Activated T-helper 2 cell treated with anti-CD3 and anti-CD28 coated beads, Interferon-gamma antibody, Interleukin-2, Interleukin-4, amounts not matched to agents 10 μg/mL and 5 μg/mL and 100 μg/mL, durations not matched to agents 14 hours and 24 hours and 36 hours (primary cell): ENCODE results near the gene DENND1B. TPM values are rescaled to one million over a fixed set of nuclear protein-coding genes. Genes with fewer than 3 reads are reported as not detected.

ENCODE experiments used
- DNase-seq: peaks from one replicate; pipeline ENCODE4 v3.0.0; 2021; ENCODE audit warnings: low spot score
- H3K27ac Mint-ChIP-seq: one replicate; pipeline ENCODE4 v1.8.0; 2021; ENCODE audit warnings: mixed read lengths
- H3K27me3 Mint-ChIP-seq: one replicate; pipeline ENCODE4 v1.8.0; 2021; ENCODE audit warnings: low read depth, mixed read lengths
- H3K36me3 Mint-ChIP-seq: one replicate; pipeline ENCODE4 v1.8.0; 2021; ENCODE audit warnings: low read depth, mixed read lengths
- H3K4me1 Mint-ChIP-seq: one replicate; pipeline ENCODE4 v1.8.0; 2021; ENCODE audit warnings: low read depth, mixed read lengths
- H3K4me3 Mint-ChIP-seq: one replicate; pipeline ENCODE4 v1.8.0; 2021; ENCODE audit warnings: low read depth, mild to moderate bottlenecking, moderate library complexity, mixed read lengths
- H3K9me3 Mint-ChIP-seq: one replicate; pipeline ENCODE4 v1.8.0; 2021; ENCODE audit warnings: mixed read lengths
- intact Hi-C: fragments of 100-400 bp; cut with micrococcal nuclease; formaldehyde crosslinking; loops from one replicate; pipeline ENCODE4 v1.15.1; 2023
- total RNA-seq: library from RNA; stranded (reverse); gene quantifications from 2 replicates; pipeline ENCODE4 v1.2.3, GENCODE V29; 2022

Gene DENND1B
- total RNA-seq, 1 donor from 2014 or later = 18.2 TPM

- Mint-ChIP-seq H3K27ac (no peak overlapping the region), H3K27me3 (no peaks in the 10 kb centered on the region), H3K9me3 (no peaks in the 10 kb centered on the region), H3K36me3 (peaks cover 24% of the 10 kb centered on the region), H3K4me3 (no peak overlapping the region), H3K4me1 (peaks cover 6% of the 10 kb centered on the region)
- no peak for DNase-seq
- intact Hi-C loops = no loop called here
These were observed 154.5 kb downstream of the DENND1B start for GRCh38 chr1:197620714-197621163.

- intact Hi-C loops = loop anchor here (5.0 kb wide), 2 partner anchors 298 to 848 kb away; partner anchors contain the start of gene LHX9
- no peak for DNase-seq
- Mint-ChIP-seq H3K36me3 (peaks cover 14% of the 10 kb centered on the region), H3K4me1 (peaks cover 4% of the 10 kb centered on the region), H3K4me3 (no peak overlapping the region), H3K9me3 (no peaks in the 10 kb centered on the region), H3K27ac (no peak overlapping the region), H3K27me3 (no peaks in the 10 kb centered on the region)
These were observed 156.2 kb downstream of the DENND1B start for GRCh38 chr1:197619008-197619640.

GRCh38 chr1:197618061-197618460, 157.2 kb downstream of the DENND1B start:
- no peak overlapping the region for H3K27ac Mint-ChIP-seq
- no peaks in the 10 kb centered on the region for H3K27me3 Mint-ChIP-seq
- peaks cover 12% of the 10 kb centered on the region for H3K36me3 Mint-ChIP-seq
- H3K4me3 Mint-ChIP-seq = no peak overlapping the region
- H3K4me1 Mint-ChIP-seq = peaks cover 4% of the 10 kb centered on the region
- no peaks in the 10 kb centered on the region for H3K9me3 Mint-ChIP-seq
- no peak for DNase-seq
- intact Hi-C loops = loop anchor here (5.0 kb wide), 2 partner anchors 299 to 849 kb away; partner anchors contain the start of gene LHX9

DNA sequence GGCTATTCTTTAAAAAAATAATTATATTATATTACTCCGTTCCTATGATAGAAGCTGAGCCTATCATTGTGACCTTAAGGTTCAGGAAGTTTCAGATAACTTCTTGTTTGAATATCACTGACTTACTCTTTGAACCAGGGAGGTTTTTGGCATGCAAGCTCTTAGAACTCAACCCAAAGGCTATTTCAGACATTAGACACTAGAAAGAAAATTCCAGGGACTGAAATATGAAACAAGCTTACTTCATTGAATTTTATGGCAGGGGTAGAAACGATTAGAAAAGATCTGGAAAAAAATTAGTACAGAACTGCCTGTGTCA, 159.6 kb downstream of the DENND1B start:
- H3K27me3 Mint-ChIP-seq = no peaks in the 10 kb centered on the region
- H3K27ac Mint-ChIP-seq = no peak overlapping the region
- intact Hi-C loops = loop anchor here (1.0 to 5.0 kb wide), 3 partner anchors 254 to 852 kb away; partner anchors contain the start of gene LHX9
- DNase-seq = no peak
- no peaks in the 10 kb centered on the region for H3K9me3 Mint-ChIP-seq
- peaks cover 12% of the 10 kb centered on the region for H3K36me3 Mint-ChIP-seq
- no peak overlapping the region for H3K4me3 Mint-ChIP-seq
- no peaks in the 10 kb centered on the region for H3K4me1 Mint-ChIP-seq

GRCh38 chr1:197614916-197615692, 160.2 kb downstream of the DENND1B start:
- H3K36me3 Mint-ChIP-seq = peaks cover 12% of the 10 kb centered on the region
- no peak for DNase-seq
- no peak overlapping the region for H3K4me3 Mint-ChIP-seq
- H3K4me1 Mint-ChIP-seq = no peaks in the 10 kb centered on the region
- no peaks in the 10 kb centered on the region for H3K9me3 Mint-ChIP-seq
- H3K27ac Mint-ChIP-seq = no peak overlapping the region
- intact Hi-C loops = loop anchor here (1.0 to 5.0 kb wide), 3 partner anchors 254 to 852 kb away; partner anchors contain the start of gene LHX9
- H3K27me3 Mint-ChIP-seq = no peaks in the 10 kb centered on the region

- H3K9me3 Mint-ChIP-seq = no peaks in the 10 kb centered on the region
- peaks cover 6% of the 10 kb centered on the region for H3K36me3 Mint-ChIP-seq
- H3K4me3 Mint-ChIP-seq = no peak overlapping the region
- H3K27ac Mint-ChIP-seq = no peak overlapping the region
- H3K4me1 Mint-ChIP-seq = peaks cover 2% of the 10 kb centered on the region
- no peaks in the 10 kb centered on the region for H3K27me3 Mint-ChIP-seq
- DNase-seq = no peak
- intact Hi-C loops = no loop called here
These were observed 169.0 kb downstream of the DENND1B start for GRCh38 chr1:197606168-197606845.

DNA sequence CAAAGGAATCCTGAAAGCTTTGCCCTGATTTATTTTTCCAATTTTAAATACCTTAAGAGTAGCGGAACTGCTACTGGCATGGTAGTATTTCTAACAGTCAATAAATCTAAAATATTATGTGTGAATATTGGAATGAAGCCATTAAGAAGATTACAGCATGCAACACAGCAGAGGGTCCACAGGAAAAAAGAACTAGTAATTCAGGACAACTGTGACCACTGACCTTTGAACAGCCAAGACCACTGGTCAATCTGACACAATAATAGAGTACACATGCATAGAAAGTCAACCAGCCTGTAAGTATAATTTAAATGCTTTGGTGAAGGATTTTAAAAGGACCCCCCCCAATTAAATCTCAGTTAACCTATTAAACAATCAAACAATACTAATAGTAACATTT, 171.0 kb downstream of the DENND1B start:
- peaks cover 18% of the 10 kb centered on the region for H3K4me1 Mint-ChIP-seq
- H3K36me3 Mint-ChIP-seq = peaks cover 12% of the 10 kb centered on the region
- no peaks in the 10 kb centered on the region for H3K27me3 Mint-ChIP-seq
- intact Hi-C loops = no loop called here
- H3K4me3 Mint-ChIP-seq = no peak overlapping the region
- DNase-seq = no peak
- no peaks in the 10 kb centered on the region for H3K9me3 Mint-ChIP-seq
- no peak overlapping the region for H3K27ac Mint-ChIP-seq

DNA sequence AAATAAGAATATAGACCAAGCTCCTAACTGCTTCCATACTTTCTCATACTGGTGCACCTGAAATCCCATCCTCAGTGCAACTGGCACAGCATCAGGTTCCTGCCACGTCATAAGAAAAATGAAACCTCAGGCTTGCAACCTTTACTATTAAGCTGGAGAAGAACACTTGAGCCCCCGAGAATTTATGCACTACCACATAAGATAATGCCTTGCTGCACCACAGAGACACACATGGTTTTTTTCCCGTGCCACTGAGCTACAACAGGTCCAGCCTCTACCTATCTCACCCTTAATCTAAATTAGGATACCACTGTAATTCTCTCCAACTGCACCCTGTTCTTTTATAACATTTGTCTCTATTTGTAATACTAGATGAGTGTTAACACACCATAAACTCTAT, 174.5 kb downstream of the DENND1B start:
- intact Hi-C loops = no loop called here
- DNase-seq = no peak
- Mint-ChIP-seq H3K4me3 (no peak overlapping the region), H3K27me3 (no peaks in the 10 kb centered on the region), H3K9me3 (no peaks in the 10 kb centered on the region), H3K27ac (no peak overlapping the region), H3K36me3 (peaks cover 9% of the 10 kb centered on the region), H3K4me1 (peaks cover 18% of the 10 kb centered on the region)

- H3K9me3 Mint-ChIP-seq = no peaks in the 10 kb centered on the region
- H3K4me1 Mint-ChIP-seq = peaks cover 20% of the 10 kb centered on the region
- intact Hi-C loops = no loop called here
- no peak for DNase-seq
- H3K4me3 Mint-ChIP-seq = no peak overlapping the region
- no peaks in the 10 kb centered on the region for H3K27me3 Mint-ChIP-seq
- peaks cover 15% of the 10 kb centered on the region for H3K36me3 Mint-ChIP-seq
- no peak overlapping the region for H3K27ac Mint-ChIP-seq
These were observed 175.5 kb downstream of the DENND1B start for GRCh38 chr1:197599789-197600188.

DNA sequence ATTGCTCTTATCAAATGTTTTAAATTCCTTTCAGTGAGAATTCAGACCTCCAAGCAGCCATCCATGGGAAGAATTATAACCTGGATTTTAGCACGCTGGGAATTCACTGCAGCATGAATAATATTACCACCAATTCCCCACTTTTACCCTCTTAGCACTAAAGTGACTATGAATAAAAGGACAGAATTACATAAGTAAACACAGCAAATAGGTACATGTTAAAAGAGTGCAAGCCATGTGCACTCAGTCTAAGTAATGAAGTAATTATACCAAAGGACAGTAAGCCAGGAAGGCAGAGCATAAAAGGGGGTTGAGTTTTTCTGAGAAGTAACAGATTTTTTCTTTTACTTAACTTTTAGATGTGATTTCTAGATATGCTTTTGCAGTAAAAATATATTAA, 176.3 kb downstream of the DENND1B start:
- Mint-ChIP-seq H3K36me3 (peaks cover 19% of the 10 kb centered on the region), H3K27ac (no peak overlapping the region), H3K9me3 (no peaks in the 10 kb centered on the region), H3K4me3 (no peak overlapping the region), H3K4me1 (peaks cover 23% of the 10 kb centered on the region), H3K27me3 (no peaks in the 10 kb centered on the region)
- intact Hi-C loops = no loop called here
- DNase-seq = no peak

DNA sequence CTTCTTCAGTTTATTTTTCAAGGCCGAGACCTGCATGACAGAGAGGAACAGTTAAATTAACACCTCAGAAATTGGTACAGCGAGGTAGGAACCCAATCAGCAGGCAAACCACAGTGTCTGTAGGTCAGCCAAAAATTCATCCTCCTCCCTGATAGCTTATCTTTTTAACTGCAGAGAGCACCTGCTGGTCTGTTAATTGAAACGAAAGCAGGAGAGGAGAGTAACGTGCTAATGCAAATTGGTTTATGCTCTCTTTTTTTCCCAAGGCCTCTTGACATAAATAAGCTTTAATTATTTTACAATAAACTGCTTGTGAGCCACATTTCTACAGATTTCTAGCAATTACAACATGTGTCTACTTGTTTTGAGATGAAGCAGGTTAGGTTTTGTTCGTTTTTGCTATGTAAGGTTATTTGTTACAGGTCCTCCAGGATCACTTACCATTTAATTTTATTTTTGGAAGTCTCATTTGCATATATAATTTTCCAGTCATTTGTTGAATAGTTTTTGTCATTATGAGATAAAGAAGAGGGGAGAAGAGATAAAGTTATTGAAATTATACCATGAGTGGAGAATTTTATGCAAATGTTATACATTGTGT, 179.9 kb downstream of the DENND1B start:
- Mint-ChIP-seq H3K27me3 (no peaks in the 10 kb centered on the region), H3K9me3 (no peaks in the 10 kb centered on the region), H3K4me1 (peaks cover 13% of the 10 kb centered on the region), H3K4me3 (no peak overlapping the region), H3K36me3 (peaks cover 31% of the 10 kb centered on the region), H3K27ac (no peak overlapping the region)
- DNase-seq = no peak
- intact Hi-C loops = no loop called here

DNA sequence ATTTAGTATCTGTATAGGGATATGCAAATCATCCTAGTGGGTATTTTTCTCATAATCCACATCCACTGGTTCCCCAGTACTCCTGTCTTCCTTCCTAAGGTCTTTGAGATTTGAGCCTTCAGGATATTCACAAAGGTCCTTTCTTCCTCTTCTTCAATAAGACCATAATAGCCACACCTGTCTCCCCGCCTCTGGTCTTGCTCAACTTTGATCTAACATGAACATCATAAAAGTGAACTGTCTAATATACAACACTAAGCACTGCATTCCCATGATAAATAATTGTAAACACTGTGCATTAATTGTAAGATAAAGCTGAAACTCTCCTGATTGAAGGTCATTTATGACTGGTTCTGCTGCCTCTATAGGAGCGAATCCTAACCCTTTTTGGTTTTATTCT, 184.6 kb downstream of the DENND1B start:
- no peak overlapping the region for H3K27ac Mint-ChIP-seq
- H3K4me3 Mint-ChIP-seq = no peak overlapping the region
- peaks cover 5% of the 10 kb centered on the region for H3K4me1 Mint-ChIP-seq
- H3K36me3 Mint-ChIP-seq = peaks cover 28% of the 10 kb centered on the region
- DNase-seq = no peak
- H3K27me3 Mint-ChIP-seq = no peaks in the 10 kb centered on the region
- H3K9me3 Mint-ChIP-seq = no peaks in the 10 kb centered on the region
- intact Hi-C loops = no loop called here
